Fibroblast of the aortic adventitia (primary cell): ENCODE measurements around the gene DTD1. TPM values are rescaled to one million over a fixed set of nuclear protein-coding genes. Genes with fewer than 3 reads are reported as not detected.

Source experiments
- DNase-seq: peaks from one replicate; pipeline ENCODE4 v3.0.0-alpha.2; 2010; ENCODE audit warnings: low read depth
- H3K4me3 ChIP-seq: 2 replicates; pipeline ENCODE4 v1.5.1; 2011; ENCODE audit warnings: low read depth, mild to moderate bottlenecking, control low read depth, low read length, moderate library complexity
- CTCF ChIP-seq: IDR thresholded peaks from 2 replicates; pipeline ENCODE4 v1.5.1; 2011; ENCODE audit warnings: mild to moderate bottlenecking, low read length, control low read depth, inconsistent platforms; ENCODE audit not compliant: insufficient read depth
- total RNA-seq: library from RNA; depleted of rRNA; stranded (reverse); fragments of >200 nt; gene quantifications from 2 replicates; pipeline ENCODE4 v1.2.3, GENCODE V29; 2012; ENCODE audit warnings: low replicate concordance

The DTD1 gene
- total RNA-seq, 1 donor = 69.8 TPM

GRCh38 chr20:18701969-18702368 is 114.1 kb downstream of the DTD1 start:
- H3K4me3 ChIP-seq = no peak overlapping the region
- no peak for TF ChIP-seq CTCF
- DNase-seq = no peak

GRCh38 chr20:18702736-18703135 is 114.9 kb downstream of the DTD1 start:
- peak; percentile 45 for DNase-seq
- H3K4me3 ChIP-seq = no peak overlapping the region
- TF ChIP-seq CTCF = no peak

- no peak overlapping the region for H3K4me3 ChIP-seq
- peak; percentile 62 for DNase-seq
- no peak for TF ChIP-seq CTCF
Measured at GRCh38 chr20:18705490-18705889, 117.6 kb downstream of the DTD1 start.

- DNase-seq = peak; percentile 14
- no peak overlapping the region for H3K4me3 ChIP-seq
- TF ChIP-seq CTCF = no peak
Measured at GRCh38 chr20:18705910-18706309, 118.1 kb downstream of the DTD1 start.

GRCh38 chr20:18712131-18712530 is 124.3 kb downstream of the DTD1 start:
- no peak for DNase-seq
- TF ChIP-seq CTCF = no peak

GRCh38 chr20:18712882-18713281 is 125.0 kb downstream of the DTD1 start:
- no peak overlapping the region for H3K4me3 ChIP-seq
- TF ChIP-seq CTCF = no peak
- no peak for DNase-seq

More at GRCh38 chr20:18712131-18712530, 124.3 kb downstream of the DTD1 start:
- no peak overlapping the region for H3K4me3 ChIP-seq

- no peak for TF ChIP-seq CTCF
- H3K4me3 ChIP-seq = no peak overlapping the region
- DNase-seq = no peak
Measured at GRCh38 chr20:18715564-18715963, 127.7 kb downstream of the DTD1 start.
